Stimulated activated CD4-positive, alpha-beta T cell treated with anti-CD3 and anti-CD28 coated beads, Interleukin-15, amount 100 ng/mL, for 24 hours (primary cell): ENCODE results near the gene SLK.

ENCODE experiments used
- DNase-seq: peaks from one replicate; pipeline ENCODE4 v3.0.0-alpha.2; 2020

SLK gene

GRCh38 chr10:103966671-103967447, at the start of gene SLK:
SLK (plus strand) TSS chr10:103967140; CDS start chr10:103967746, 606 bp downstream.
- DNase-seq: peak; percentile 85

DNA sequence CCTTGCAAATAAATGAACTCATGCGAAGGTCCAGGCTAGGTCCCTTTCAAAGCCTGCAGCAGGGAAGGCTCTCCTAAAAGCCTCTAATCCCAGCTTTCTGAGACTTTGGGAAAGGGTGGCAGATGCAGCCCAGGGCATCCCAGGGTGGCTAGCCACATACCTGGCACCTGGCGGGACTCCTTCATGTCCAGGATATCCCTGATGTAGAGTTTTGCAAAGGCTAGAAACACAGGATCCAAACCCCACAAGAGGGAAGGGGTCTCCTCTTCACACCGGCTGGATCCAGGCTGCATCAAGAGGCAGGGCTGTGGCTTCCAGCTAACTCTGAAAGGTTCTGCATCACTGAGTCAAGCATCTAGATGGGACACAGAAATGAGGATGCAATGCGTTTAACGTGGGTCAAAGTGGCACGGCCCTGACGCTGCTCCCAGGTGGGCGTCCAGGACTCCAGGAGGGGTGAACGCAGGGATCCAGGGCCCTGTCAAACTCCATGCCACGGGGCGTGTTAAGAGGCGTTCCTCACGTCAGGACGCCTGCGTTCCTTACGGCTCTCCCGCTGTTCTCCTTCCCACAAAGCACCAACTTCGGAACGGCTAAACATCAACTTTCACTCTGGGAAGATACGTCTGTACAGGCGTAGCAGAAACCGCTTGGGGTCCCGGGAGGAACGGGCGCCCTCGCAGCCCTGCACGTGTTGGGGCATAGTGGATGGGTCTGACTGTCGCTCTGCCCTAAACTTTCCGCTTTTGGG, 49.5 kb upstream of the SLK start:
- peak; percentile 58 for DNase-seq

GRCh38 chr10:103918053-103918846, 48.7 kb upstream of the SLK start, which contains the start of gene STN1:
STN1 (minus strand) TSS chr10:103918184; CDS start chr10:103917594, 590 bp downstream.
- peak; percentile 98 for DNase-seq

DNA sequence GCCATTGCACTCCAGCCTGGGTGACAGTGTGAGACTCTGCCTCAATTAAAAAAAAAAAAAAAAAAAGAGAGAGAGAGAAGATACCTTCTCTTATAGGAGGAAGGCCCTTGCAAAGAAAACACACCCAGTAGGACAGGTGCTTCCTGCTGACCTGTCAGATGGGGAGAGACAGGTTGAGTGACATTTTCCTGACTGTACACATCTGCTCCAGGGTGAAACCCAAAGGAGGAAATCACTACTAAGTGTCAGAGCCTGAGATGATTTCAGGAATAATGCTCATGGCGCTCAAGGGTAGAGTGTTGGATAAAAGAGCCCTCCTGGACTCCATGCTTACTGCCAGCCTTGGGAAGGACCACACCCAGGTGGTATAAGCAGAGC, 47.3 kb upstream of the SLK start:
- no peak for DNase-seq

DNA sequence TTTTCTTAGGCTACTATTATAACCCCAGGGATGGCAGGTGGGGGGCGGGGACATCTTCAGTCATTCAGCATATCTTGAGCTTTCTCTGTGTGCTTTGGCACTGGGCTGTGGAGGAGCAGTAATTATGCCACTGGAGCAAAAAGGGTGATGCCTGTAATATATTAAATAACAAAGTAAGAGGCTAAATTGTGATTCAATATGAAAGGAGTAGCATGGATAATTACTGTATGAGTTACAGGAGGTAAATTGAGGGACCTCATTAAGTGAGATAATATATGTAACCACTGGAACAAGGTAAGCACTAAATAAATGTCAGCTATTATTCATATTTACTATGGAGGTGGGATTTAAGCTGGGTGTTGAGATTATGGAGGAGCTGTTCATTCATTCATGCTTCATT, 45.7 kb upstream of the SLK start:
- DNase-seq: no peak

DNA sequence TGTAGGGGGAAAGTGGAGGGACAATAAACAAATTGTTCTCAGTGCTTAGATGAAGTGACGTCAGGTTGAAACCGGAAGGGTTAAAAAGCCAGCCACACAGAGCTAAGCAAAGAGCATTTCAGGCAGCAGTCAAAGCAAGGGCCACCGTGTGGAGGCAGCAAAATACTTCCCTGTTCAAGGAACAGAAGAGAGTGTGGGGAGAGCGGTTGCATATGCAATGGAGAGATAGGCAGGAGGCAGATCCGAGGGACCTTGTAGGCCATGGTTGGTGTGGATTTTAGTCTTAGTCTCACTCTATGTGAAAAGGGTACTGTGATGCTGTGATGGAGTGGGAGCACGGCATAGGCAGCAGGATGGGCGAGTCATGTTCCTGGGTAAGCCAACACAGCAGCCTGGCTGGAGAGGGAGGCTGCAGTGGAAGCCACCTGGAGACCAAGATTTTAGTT, 45.2 kb upstream of the SLK start:
- peak; percentile 44 for DNase-seq

DNA sequence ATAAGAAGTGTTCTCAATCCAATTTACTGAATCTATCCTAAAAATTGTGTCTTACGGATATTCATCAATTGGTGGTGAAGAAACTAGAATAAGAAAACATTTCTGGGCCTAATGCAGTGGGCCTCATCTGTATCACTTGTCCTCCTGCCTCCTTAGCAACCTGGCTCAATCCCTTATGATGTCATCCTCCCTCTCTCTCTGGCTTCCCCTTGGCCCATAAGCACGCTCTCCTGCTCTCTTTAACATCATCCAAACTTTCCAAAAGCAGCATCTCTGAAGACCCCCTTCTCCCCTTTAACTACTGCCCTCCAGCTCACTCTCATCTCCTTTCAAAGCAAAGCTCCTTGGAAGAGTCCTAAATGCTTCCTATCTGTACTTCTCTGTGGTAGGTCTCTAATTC, 44.3 kb upstream of the SLK start:
- no peak for DNase-seq

DNA sequence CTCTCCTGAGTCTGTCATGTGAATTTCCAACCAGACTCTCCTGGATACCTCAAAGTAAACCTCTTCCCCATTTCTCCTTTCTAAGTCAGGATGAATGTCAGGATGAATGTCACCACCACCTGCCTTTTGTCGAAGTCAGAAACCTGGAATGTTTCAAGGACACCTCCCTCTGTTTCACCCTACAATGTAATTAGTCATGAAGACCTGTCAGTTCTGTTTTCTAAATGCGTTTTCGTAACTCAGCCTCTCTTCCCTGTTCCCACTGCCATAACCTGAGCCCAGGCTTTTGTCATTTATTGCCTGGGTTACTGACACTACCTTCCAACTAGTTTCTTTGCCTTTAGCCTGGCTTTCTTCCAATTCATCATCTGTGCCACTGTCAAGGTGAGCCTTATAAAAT, 43.4 kb upstream of the SLK start:
- DNase-seq: no peak

- DNase-seq: no peak
Measured at GRCh38 chr10:103925591-103925990, 41.3 kb upstream of the SLK start.

DNA sequence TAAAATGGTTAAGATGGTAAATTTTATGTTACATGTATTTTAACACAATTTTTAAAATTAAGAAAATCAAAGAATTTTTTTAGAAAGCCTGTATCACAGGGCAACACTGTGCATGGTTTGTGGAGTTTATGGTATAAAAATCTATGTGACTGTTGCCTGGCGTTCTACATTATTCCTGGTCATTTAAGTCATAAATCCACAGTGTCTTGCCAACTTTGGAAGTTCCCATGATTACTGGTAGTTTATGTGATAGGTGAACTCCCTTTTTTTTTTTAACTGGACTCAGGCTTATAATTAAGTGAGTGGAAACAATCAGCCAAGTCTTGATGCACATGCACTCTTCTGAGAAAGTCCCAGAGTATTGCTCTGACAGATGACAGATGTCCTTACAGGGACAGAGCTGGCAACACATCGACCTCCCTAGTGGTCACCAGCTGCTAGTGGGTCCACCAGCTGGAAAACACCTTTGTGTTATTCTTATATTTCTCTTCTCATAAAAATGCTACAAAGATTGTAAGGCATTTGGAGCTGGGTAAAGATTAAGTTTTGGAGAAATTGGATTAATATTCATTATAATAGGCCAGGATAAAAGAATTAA, 40.1 kb upstream of the SLK start:
- DNase-seq: no peak

DNA sequence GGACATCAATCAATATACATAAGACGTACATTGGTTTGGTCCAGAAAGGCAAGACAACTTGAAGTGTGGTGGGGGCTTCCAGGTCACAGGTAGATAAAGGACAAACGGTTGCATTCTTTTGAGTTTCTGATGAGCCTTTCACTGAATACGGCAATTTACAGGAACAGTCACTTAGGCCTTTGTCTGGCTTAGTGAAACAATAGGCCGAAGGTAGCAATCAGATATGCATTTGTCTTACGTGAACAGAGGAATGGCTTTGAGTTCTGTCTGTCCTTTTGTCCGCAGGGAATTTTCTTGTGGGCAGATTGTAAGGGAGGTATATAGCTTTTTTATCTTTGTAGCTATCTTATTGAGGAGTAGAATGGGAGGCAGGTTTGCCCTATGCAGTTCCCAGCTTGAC, 38.2 kb upstream of the SLK start:
- no peak for DNase-seq

DNA sequence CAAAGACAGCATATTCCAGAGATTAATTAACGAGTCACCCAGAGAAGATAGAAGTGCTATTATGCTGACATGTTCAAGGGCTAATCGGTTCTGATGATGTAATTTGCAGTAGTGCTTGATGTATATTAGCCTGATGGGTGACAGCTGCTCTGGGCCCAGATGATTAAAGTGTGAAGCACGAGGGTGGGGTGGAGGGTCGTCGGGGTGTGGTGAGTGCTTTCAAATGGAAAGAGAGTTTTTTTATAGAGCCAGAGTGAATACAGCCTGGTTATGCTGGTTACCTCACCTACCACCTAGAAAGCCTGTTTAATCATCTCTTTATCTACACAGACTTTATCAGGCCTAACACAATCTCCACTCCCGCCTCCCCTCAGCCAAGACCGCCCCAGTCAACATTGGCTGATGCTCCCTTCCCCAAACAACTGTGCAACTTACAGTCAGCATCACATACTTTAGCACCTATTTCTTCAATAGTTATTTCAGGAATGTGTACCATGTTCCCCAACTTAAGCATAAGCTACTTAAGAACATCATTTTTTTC, 37.5 kb upstream of the SLK start:
- no peak for DNase-seq

GRCh38 chr10:103930449-103930848, 36.5 kb upstream of the SLK start:
- no peak for DNase-seq

GRCh38 chr10:103930881-103931280, 36.1 kb upstream of the SLK start:
- DNase-seq: no peak

GRCh38 chr10:103931603-103932002, 35.3 kb upstream of the SLK start:
- DNase-seq: no peak

- DNase-seq: no peak
Measured at GRCh38 chr10:103932271-103932670, 34.7 kb upstream of the SLK start.

DNA sequence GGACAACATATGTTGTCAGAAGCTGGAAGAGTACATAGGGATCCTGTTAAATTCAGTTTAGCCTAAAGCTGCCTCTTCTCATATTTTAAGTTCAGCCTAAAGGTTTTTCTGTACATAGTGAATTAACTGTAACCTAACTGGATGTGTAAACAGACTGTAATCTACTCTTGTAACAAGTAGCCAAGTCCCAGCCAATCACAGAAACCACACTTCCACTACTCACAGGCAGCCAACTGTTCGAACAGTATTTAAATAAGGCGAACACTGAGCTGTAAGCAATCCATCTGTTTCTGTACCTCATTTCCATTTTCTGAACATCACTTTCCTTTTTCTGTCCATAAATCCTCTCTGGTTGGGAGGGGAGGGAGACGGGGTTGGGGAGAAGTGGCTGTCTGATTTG, 34.0 kb upstream of the SLK start:
- no peak for DNase-seq

- no peak for DNase-seq
Measured at GRCh38 chr10:103933557-103934121, 33.3 kb upstream of the SLK start.

DNA sequence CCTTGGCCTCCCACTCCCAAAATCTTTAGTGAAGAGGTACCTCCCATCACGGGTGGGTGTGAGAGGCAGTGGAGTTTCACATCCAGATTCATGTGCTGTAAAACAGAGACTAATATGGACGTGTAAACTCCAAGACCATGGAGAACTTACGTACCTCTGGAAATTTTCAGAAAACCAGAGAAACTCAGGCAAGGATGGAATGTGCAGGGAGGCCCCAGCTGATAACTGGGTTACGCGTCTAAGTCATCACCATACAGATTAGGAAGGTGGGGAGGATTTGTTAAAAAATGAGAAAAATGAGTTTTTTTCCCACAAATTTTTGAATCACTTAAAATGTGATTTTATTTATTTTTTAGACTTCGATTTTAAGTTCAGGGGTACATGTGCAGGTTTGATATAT, 32.6 kb upstream of the SLK start:
- DNase-seq: no peak

- no peak for DNase-seq
Measured at GRCh38 chr10:103936022-103936421, 30.9 kb upstream of the SLK start.

DNA sequence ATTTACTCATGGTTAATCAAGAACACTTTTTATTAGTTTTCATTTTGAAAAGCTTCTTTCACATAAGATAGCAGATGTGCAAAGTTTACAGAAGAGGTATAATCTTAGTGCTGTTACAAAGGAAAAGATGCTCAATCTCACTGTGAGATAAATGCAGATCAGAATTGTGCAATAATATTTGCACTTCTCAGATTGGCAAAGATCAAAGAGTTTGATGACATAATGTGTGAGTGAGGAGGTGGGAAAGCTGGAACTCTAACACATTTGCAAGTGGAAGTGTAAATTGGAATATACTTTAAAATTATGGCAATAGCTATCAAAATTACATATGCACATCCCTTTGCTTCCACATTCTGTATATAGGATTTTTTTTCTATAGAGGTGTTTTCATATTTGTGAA, 27.4 kb upstream of the SLK start:
- no peak for DNase-seq

DNA sequence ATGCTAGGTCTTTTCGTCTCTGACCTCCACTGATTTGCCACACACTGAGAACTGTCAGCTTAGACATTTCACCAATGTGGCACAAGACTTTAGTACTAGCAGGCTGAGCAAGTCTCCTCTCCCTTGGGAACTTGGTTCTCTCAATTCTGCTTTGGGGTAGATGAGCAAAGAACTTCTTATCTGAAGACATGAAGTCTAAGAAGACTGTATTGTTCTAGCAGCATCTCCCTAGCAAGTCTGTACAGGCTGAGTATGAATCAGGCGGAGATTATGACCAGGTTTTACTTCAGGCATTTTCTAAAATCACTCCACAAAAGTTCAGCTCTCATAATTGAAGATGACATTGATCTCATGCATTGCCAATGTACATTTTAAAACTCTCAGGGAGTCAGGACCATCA, 25.1 kb upstream of the SLK start:
- no peak for DNase-seq
